Measurements from ENCODE around the gene PDE2A.

PDE2A gene

GRCh38 chr11:72704783-72705265 lies 30.6 kb upstream of the PDE2A start:
- no peak for DNase-seq

- DNase-seq: no peak
These were observed 30.0 kb upstream of the PDE2A start for GRCh38 chr11:72704028-72704782.

DNA sequence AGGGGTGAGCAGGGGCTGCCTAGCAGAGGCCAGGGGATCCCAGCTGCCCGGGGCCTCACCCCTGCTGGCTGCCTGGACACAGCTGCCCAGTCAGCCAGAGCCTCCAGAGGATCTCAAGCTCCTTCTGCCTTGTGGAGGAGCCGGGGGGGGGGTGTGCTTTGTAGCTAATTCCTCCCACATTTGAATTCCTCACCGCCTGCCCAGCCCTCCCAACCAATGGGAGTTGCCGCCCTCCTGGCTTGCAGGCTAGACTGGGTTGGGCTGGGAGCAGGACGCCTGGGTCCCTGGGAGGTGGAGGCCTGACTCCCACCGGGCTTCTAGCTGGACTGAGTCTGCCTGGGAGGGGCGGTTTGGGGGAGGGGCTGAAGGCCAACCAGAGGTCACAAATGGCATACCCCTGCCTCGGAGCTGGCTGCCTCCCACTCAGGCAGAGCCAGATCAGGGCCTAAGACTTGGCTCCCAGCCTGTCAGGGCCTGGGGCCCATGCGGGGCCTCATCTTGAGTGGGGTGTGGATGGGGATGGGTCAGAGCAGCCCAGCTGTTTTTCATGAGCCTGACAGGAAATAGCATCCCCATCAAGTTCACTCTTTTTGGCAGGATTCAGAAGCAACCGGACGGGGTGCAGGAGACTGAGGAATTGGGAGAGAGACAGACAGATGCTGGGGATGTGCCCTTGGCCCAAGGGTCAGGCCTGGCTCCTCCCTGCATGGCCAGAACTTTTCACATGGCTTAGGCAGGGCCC lies 29.2 kb upstream of the PDE2A start:
- peak in 18 of 56 donors; percentile 3 to 58 (median 27) for DNase-seq

DNA sequence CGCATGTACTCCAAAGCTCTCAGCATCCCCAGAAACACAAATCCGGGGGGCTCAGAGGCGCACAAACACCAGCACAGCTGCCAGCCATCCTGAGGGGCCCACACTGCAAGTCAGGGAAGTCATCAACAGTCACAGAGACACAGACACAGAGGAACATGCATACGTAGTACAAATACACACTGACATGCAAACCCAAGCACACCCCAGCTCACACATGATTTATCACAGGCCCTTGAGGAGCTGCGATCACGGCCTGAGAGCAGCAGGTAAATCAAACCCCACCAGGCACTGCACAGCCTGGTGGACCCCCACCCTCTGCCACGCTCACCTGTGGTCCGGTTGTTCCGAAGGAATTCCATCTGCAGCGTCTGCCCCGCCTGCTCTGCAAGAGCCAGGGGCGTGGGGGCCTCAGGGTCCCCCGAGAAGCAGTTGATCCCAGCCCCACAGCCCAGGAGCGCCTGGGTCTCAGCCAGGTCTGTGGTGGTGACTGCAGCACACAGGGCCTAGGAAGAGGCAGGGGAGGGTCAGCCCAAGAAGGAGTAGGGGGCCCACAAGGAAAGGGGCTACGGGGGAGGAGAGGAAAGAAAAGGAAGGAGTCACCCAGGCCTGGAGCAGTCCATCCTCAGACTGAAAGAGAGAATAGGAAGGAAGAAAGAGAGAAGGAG lies 28.5 kb upstream of the PDE2A start:
- no peak for DNase-seq

DNA sequence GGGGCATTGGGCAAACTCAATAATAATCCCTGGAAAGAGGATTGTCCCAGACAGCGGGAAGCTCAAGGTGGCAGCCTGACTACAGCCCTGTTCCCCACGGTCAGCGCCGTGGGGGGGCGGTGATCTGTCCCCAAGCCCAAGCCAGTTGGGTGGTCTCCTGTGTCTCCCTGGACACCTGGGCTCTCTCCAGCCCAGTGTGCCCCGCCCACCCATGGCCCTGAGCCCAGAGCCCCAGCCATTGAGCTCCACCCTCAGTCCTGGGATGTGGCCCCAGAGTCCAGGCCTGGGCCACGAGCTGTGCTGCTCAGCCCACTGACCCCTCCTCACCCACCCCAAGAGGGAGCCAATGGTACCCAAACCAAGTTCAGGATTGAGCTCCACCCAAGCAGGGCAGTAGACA lies 27.9 kb upstream of the PDE2A start:
- peak in 1 of 56 donors; percentile 24 for DNase-seq

- DNase-seq: no peak
These were observed 27.2 kb upstream of the PDE2A start for GRCh38 chr11:72701466-72701865.

- DNase-seq: no peak
These were observed 25.9 kb upstream of the PDE2A start for GRCh38 chr11:72700146-72700545.

- DNase-seq: no peak
These were observed 23.6 kb upstream of the PDE2A start for GRCh38 chr11:72697814-72698213.

DNA sequence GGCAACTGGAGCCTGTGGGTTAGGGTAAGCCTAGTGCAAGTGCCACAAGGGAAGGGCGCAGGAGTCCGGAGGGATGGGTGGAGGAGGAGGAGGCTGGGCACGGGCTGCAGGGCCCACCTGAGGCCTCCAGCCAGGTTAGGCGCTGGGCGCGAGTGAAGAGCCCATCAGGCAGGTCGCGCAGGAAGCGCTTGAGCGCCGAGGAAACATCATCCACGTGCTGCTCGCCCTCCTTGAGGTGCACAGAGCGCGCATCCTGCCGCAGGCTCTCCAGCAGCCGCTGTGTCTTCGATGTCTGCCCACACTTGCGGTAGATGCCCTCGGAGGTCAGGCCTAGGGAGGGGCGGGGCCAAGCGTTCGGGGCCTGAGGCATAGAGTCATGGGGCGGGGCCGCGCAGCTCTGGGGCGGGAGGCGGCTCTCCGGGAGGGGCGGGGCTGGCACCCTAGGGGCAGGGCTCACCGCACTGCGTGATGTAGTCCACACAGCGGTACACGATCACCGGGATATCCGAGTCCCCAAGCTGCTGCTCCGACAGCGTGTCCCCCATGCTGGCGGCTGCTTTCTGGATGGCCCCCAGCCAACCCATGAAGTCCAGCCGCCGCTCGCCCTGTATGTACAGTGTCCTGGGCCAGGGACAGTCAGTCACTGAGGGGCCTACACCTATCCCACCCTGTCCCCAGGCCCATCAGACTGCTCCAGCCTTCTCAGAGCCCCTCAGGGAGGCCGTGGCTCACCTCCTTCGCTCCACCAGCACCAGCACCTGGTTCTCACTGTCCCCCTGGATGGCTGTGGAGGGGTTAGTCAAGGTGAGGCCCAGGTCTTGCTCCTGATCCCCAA lies 22.9 kb upstream of the PDE2A start:
- no peak for DNase-seq

GRCh38 chr11:72695354-72695753 lies 21.1 kb upstream of the PDE2A start:
- DNase-seq: no peak

DNA sequence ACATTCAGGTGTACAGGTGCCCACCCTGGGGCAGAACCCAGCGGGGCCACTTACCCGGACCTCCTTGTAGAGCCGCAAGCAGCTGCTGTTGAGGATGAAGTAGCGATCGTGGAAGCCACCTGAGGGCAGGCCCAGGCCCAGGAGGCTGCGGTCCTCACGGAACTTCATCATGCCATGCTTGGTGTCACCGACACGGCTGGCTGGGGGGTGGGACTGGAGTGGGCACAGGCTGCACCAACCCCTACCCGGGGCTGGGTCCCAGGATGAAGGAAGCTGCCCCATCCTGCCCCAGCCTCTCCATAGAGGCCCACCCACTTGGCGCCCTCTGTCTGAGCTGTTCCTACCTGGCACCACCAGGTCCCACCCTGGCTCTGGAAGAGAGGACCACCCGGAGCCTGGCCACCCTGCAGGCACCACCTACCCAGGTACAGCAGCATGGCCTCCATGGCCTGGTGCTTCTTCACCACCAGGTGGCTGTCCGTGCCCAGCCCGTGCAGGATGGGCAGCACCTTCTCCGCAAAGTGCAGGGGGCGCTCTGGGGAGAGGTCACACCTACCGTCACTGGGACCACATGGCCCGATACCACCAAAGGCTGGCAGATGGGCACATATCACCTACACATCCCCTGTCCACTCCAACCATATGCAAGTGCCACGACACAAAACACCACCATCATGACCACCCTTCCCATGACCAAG lies 19.2 kb upstream of the PDE2A start:
- DNase-seq: no peak

GRCh38 chr11:72692498-72693237 lies 18.4 kb upstream of the PDE2A start:
- no peak for DNase-seq

- DNase-seq: no peak
These were observed 15.9 kb upstream of the PDE2A start for GRCh38 chr11:72690166-72690565.

DNA sequence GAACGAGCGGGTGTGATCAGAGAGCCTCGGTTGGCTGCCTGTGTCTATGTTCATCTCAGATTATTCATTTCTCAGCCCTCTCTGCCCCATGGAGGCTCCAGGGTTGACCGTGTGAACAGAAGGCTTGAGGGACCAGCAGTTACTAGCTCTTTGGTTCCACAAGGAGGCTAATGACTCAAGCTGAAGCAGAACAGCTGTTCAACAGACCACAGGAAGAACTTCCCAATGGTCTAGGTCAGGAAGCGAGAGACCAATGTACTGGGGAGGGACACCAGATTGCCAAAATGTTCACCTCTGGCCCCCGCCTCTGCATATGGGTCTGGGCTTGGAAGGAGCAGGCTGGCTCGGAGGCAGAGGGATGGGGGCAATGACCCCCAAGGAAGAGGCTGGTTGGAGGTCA lies 14.7 kb upstream of the PDE2A start:
- no peak for DNase-seq

DNA sequence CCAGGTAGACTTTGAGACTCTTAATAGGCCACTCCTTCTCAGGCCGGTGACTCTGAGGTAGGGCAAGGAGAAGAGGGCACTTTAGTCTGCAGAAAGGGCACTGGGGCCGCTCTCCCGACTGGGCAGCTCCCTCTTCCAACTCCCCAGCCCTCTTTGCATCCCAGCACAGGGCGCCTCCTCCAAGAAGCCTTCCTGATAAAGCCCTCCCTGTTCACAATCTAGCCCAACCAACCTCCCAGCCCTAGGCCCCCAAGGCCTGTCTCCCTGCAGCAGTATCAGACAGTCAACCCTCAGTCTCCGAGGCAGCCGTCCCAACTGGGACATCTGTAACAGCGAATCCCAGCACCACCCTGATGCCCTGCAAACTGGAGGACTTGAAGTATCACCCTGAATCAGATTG lies 14.3 kb upstream of the PDE2A start:
- no peak for DNase-seq

- no peak for DNase-seq
These were observed 13.1 kb upstream of the PDE2A start for GRCh38 chr11:72687326-72687725.

GRCh38 chr11:72686639-72687220 lies 12.5 kb upstream of the PDE2A start:
- no peak for DNase-seq

DNA sequence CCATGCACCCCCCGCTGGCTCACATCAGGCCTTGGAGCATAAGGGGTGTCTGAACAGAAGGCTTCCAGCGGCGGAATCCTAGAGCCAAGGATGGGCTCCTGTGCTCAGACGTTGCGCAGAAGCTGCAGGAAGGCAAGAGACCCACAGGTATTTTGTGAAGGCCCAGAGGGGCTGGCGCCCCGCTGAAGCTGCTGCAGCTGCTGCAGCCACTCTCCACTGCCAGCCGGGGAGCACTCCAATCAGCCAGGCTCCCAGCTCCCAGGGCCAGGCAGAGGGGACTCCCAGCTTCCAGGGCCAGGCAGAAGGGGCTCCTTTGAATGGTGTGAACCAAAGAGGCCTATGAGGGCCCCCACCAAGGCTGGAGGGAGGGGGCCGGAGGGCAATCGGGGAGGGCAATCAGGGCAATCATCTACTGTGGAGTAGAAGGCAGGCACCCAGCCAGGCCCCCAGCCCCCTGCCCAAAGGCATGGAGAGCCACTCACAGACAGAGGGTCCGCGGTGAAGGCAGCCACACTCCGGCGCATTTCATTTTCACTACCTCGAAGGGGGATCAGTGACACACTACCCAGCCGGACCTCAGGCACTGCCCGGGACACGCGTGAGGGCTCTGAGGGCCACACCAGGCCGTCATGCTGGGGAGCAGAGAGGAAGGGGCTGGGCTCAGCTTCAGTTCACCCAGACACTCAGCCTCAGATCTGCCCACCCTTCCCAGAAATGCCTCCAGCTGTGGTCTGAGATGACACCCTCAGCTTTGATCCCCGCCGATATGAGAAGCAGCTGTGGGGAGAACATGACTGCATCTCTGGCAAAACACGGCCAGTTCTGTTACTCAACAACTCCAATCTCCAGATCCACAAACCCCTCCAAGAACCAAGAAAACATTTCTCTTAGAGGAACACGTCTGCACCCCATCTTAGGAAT lies 11.6 kb upstream of the PDE2A start:
- DNase-seq: no peak
